HG02623 (cell line): ENCODE results near the gene LYPLAL1.
"Not testable (repeated sequence)": the region's sequence is repeated elsewhere in the genome, so short reads cannot be mapped to it uniquely, and the experiment has no call there.

Source experiments
- ATAC-seq: cut with Tn5 transposase; IDR thresholded peaks from one replicate; pipeline ENCODE4 v1.9.1; 2021; ENCODE audit warnings: moderate library complexity; ENCODE audit not compliant: unreplicated experiment

LYPLAL1 gene

GRCh38 chr1:219161371-219161770, 12.3 kb upstream of the LYPLAL1 start:
- no peak for ATAC-seq

DNA sequence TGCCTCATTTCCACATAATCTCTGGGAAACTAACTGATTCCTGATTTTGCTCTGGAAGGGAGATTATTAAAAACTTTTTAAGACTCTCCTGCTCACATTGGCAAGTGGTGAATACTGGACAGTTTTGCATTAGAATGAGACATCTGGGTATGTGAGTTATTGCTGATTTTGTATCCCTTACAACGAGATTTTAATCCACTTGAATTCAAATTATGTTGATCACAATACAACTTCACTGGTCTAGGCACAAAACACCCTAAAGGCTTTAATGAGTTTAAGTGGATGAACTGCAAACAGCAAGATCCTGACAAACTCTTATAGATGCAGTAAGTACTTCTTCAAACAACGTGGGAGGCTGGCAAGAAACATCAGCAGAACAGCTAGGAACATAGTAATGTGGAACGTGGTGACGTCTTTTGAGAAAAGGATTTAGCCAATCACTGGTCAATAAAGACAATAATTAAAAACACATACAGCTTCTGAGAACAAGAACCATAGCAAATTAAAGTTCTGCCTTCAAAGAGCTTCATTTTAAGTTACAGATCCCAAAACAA, 10.2 kb upstream of the LYPLAL1 start:
- ATAC-seq, result no peak

DNA sequence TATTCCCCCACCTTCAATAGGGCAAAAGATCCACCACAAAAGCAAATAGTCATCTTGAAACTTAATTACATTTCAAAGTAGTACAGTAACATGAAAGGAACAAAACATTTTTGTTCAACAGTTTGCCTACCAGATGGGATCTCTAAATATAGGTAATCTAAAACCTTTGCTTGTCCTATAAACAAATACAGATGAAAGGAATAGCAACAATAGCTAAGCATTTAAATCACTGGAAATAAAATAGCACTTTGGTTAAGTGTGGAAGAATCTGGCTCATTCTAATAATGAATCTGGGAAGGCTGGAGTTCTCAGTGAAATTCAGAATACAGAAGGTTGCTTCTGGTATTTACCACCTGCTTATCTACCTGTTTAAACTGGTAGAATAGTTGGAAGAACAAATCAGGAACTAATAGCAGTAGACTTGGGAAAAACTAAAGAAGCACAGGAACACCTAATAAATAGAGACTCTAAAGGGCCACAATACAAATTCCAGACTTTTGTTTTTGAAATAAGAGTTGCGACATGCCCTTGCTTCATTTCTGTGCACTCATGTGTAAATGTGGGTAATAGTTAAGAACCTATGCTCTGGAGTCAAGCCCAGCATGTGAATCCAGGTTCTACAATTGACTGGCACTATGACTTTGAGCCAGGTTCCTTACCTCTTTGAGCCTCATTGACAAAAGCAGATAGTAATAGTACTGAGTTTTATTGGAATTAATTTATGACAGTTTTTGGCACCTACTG, 2.3 kb upstream of the LYPLAL1 start:
- ATAC-seq, result no peak

GRCh38 chr1:219172821-219173220, 857 bp upstream of the LYPLAL1 start:
- ATAC-seq, result no peak

DNA sequence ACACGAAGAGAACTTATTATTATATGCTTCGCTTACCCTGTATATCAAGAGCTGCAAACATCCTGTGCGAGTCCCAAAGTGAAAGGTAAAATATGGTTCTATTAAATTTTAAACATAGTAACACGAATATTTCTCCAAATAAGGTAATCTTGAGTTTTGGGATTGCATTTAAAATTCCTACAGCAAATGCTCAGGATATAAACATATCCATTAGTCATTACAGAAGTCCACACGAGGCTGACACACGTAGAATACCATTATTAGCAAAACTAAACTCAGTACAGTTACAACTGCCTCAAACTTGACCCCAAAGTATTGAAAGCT, 282 bp upstream of the LYPLAL1 start:
- ATAC-seq, result no peak

DNA sequence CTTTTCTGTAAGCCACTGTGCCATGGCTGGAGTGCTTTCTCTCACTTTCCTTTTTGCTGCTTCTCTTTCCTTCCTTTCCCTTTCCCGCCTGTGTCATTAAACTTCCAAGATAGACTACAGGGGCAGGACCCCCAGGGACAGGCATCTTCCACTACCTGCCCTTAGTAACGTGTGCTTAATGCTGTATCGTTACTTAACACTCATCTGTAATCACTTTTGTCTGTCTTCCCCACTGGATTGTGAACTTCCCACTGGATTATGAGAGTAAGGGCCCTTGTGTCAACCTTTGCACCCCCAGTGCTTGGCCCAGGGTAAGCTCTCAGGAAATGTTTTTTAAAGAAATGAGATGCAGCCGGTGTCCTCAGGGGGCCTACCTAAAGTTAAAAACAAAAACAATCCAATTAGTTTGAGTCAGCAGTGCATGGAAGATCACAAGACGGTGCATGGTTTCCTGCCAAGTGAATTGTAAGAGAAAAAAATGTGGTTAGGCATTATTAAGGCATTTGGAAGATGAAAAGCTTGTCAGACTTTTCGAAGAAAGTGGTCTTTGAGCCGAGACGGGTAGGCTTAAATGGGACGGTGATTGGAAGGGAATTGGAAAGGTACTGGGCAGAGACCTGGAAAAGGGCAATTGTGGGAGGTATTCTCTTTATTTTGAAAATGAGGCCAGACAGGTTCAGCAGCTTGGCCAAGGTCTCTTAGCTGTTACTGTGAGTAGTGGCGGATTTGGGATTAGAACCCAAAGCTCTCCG, 958 bp downstream of the LYPLAL1 start:
- peak; percentile 17 for ATAC-seq

- no peak for ATAC-seq
Observed at GRCh38 chr1:219175212-219175564, 1.5 kb downstream of the LYPLAL1 start.

- no peak for ATAC-seq
Observed at GRCh38 chr1:219176168-219176567, 2.5 kb downstream of the LYPLAL1 start.

GRCh38 chr1:219177363-219177762, 3.7 kb downstream of the LYPLAL1 start:
- peak; percentile 21 for ATAC-seq

DNA sequence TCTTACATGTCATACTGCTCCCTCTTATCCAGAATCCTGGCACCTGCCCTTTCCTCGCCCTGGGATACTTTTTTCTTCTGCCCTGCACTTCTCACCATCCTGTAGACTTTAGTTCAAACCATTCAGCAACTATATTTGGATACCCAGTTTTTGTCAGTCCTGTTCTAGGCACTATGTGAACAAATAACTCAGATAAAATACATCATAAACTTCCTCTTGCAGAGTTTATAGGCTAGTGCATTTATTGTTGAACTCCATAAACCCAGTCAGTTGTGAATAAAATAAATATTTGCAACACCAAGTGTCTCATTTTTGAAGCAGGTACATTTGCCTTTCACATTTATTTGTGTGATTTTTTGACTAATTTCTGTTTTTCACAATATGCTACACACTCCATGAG, 4.3 kb downstream of the LYPLAL1 start:
- ATAC-seq, result no peak

DNA sequence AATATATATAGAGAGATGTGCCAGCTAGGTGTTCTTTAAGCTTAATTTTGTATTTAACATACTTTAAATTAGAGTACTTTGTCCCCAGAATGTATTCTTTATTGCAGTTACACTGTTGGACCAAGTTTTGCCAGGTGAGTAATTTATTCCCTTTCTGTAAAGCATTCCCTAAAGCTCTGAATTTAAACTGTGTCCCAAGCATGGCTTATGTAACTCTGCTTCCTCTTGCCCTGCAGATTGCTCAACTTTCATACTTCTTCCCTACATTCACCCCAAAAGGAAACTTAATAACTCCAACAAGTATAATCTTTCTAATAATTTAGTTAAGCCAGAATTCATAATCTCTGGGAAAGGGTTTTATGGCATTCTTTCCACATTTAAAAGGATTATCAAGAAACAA, 5.6 kb downstream of the LYPLAL1 start:
- no peak for ATAC-seq

DNA sequence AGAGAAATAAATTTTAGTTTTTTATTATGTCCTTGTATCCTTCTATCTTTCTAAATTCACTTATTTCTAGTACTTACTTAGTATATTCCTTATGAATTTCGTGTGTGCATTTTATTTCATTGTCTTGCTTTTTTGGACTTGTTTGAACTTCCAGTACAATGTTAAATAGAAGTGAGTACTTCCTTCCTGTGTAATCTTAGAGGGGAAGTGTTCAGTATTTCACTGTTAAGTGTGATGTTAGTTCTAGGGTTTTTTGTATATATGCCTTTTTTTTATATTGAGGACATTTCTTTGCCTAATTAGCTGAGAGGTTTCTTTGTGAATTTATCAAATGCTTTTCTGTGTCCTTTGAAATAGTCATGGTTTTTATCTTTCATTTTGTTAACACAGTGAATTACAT, 10.7 kb downstream of the LYPLAL1 start:
- no peak for ATAC-seq

DNA sequence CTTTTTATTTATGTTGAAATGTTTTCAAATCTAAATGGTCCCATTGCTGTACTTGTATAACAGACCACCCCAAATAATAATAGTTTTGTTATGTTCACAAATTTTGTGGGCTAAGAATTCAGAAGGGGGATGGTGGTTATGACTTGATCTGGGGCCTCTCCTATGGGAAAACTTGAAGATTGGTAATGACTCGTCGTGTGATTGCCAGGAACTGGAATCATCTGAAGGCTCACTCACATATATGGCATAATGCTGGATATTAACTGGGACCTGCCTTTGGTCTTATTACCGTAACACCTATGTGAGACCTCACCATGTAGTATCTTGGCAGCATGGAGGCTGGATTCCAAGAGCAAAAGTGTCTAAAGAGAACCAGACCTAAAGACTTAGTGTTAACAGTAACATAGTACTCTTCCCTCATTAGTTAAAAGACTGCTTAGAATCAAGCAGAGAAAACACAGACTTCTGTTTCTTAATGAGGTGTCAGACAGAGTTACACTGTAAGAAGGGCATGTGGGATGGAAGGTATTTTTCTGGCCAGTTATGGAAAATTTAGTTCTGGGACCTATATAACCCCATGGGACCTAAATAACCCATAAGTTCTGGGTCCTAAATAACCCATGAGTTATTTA, 11.9 kb downstream of the LYPLAL1 start:
- ATAC-seq, result no peak

GRCh38 chr1:219188331-219188803, 14.7 kb downstream of the LYPLAL1 start:
- peak; percentile 31 for ATAC-seq

DNA sequence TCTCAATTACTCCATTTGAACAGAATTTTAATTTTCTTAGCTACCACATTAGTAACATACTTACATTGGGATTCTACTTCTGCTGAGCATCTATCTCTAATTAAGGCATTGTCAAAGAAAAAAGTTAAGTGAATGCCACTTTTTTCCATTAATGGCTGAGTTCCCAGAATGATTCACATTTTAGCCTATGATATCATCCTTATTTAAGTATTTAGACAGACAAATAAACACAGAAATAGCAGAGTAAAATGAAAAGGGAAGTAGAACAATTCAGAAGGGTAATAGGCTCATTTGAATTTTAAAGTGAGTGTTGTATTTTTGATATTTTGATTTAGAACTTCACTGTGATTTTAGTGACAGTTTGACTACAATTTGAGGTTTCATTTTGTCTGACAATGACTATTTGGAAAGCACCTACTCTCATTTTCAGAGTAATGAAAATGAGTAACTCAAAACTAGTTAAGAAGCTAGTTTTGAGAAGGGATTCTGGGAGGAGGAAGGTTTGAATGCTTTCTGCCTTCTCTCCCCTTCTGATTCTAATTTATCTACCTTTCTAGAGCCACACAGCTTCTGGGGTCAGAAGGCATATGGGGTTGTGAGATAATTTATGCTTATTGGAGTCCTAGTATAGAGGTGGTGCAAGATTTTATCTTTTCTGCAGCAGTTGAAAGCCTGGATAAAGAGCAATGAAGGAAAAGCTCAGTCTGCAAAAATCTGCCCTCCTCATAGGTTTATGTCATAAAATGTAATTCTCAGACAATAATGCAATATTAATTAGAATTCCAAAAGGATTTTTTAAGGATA, 15.5 kb downstream of the LYPLAL1 start:
- peak; percentile 64 for ATAC-seq

DNA sequence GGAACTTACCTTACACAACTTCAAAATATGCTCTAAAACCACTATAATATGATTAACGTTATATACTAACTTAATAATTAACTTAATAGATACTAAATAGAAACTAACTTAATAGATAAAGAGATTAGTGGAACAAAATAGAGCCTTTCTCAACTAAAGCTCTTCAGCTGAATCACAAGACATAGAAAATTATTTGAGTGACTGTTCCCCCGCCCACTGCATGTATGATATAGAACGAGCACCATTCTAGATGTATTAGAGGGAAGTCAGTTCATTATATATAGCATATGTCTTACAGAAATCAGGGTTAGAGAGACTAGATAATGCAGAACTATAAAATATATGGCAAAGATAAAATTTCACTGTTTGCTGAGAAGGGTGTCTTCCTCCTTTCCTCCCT, 16.3 kb downstream of the LYPLAL1 start:
- no peak for ATAC-seq

DNA sequence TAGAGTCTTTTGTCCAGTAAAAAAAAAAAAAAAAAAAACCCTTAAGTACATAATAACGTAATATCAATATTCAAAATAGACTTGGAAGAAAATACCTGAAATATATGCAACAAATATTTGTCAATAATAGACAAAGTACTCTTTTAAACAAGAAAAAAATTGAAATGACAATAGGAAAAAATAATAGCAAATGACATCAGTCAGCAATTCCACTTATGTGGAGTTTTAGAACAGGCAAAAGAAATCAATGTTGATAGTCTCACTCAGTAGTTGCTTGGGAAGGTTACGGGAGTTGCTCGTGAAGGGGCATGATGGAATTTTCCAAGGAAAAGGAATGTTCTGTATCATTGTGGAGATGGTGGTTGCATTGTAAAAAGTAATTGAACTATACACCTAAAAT, 16.9 kb downstream of the LYPLAL1 start:
- no peak for ATAC-seq

- ATAC-seq, result not testable (repeated sequence)
Observed at GRCh38 chr1:219195833-219196232, 22.2 kb downstream of the LYPLAL1 start.

DNA sequence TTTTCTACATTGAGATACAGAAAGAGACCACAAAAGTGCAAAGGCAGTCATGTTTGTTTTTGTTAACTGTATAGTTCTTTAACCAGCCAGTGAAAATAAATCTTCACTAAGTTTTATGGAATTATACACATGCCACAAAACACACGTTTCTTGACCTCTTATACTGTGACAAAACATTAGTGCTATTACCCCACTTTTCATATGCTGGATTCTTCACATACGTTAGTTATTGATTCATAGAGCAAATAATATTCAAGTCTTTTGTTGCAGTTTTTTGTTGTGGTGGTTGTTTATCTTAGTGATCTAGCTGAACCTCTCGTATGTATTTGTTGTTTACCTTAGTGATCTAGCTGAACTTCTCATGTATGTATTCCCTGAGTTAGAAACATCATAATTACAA, 28.0 kb downstream of the LYPLAL1 start:
- no peak for ATAC-seq

- no peak for ATAC-seq
Observed at GRCh38 chr1:219202567-219202966, 28.9 kb downstream of the LYPLAL1 start.

- no peak for ATAC-seq
Observed at GRCh38 chr1:219206350-219206749, 32.7 kb downstream of the LYPLAL1 start.
